Kidney glomerular epithelial cell (primary cell): ENCODE results near the gene BACH2.
"Not testable (repeated sequence)": the region's sequence is repeated elsewhere in the genome, so short reads cannot be mapped to it uniquely, and the experiment has no call there.

Source experiments
- DNase-seq: peaks from one replicate; lab custom pipeline; 2025; lab: John Stamatoyannopoulos, UW

The BACH2 gene

GRCh38 chr6:90212274-90212673 is 84.4 kb downstream of the BACH2 start:
- DNase-seq = no peak

GRCh38 chr6:90209527-90209926 is 87.1 kb downstream of the BACH2 start:
- no peak for DNase-seq

GRCh38 chr6:90208690-90209089 is 88.0 kb downstream of the BACH2 start:
- DNase-seq = not testable (repeated sequence)

GRCh38 chr6:90204327-90205056 is 92.2 kb downstream of the BACH2 start:
- no peak for DNase-seq

GRCh38 chr6:90203672-90204071 is 93.0 kb downstream of the BACH2 start:
- DNase-seq = no peak

- DNase-seq = no peak
These were observed 94.5 kb downstream of the BACH2 start for GRCh38 chr6:90202156-90202555.

- no peak for DNase-seq
These were observed 96.7 kb downstream of the BACH2 start for GRCh38 chr6:90199900-90200299.

- no peak for DNase-seq
These were observed 97.8 kb downstream of the BACH2 start for GRCh38 chr6:90198758-90199425.

- DNase-seq = peak; percentile 18
These were observed 98.7 kb downstream of the BACH2 start for GRCh38 chr6:90197854-90198496.

- DNase-seq = no peak
These were observed 101.4 kb downstream of the BACH2 start for GRCh38 chr6:90195094-90195829.

- peak; percentile 7 for DNase-seq
These were observed 102.2 kb downstream of the BACH2 start for GRCh38 chr6:90194371-90194841.

GRCh38 chr6:90193359-90193758 is 103.3 kb downstream of the BACH2 start:
- no peak for DNase-seq

GRCh38 chr6:90192857-90193256 is 103.8 kb downstream of the BACH2 start:
- DNase-seq = no peak

GRCh38 chr6:90190752-90191395 is 105.8 kb downstream of the BACH2 start:
- no peak for DNase-seq

- DNase-seq = no peak
These were observed 106.5 kb downstream of the BACH2 start for GRCh38 chr6:90190131-90190530.

- DNase-seq = no peak
These were observed 109.1 kb downstream of the BACH2 start for GRCh38 chr6:90187437-90188121.

GRCh38 chr6:90186637-90187371 is 109.8 kb downstream of the BACH2 start:
- DNase-seq = no peak

GRCh38 chr6:90186026-90186425 is 110.6 kb downstream of the BACH2 start:
- no peak for DNase-seq

- DNase-seq = peak; percentile 71
These were observed 112.0 kb downstream of the BACH2 start for GRCh38 chr6:90184334-90185298.
